WTC11 (cell line): Measurements from ENCODE around the gene PRRC2C. TPM values are rescaled to one million over a fixed set of nuclear protein-coding genes. Genes with fewer than 3 reads are reported as not detected.

Experiments
- ATAC-seq: fragments of 200-7000 bp; cut with Tn5 transposase; 2 replicates; pipeline ENCODE4 v1.10.0; 2021; ENCODE audit warnings: mild to moderate bottlenecking, moderate library complexity
- CTCF ChIA-PET: fragments of 300-600 bp; sonication (Branson Sonifier 250); formaldehyde crosslinking; loops from one replicate; lab custom pipeline; 2021; ENCODE audit warnings: antibody characterized with exemption; lab: Charles Lee
- POLR2A ChIA-PET: fragments of 350-600 bp; sonication (Branson Sonifier 250); formaldehyde crosslinking; loops from one replicate; lab custom pipeline; 2021; ENCODE audit warnings: antibody characterized with exemption; lab: Charles Lee
- DNase-seq: peaks from one replicate; pipeline ENCODE4 v3.0.0; 2021; ENCODE audit warnings: low spot score
- H3K27ac Mint-ChIP-seq: 2 replicates; pipeline ENCODE4 v1.8.0; 2021; ENCODE audit warnings: mixed read lengths
- H3K27me3 Mint-ChIP-seq: 2 replicates; pipeline ENCODE4 v1.8.0; 2021; ENCODE audit warnings: low read depth, mild to moderate bottlenecking, moderate library complexity, mixed read lengths
- H3K36me3 Mint-ChIP-seq: 2 replicates; pipeline ENCODE4 v1.8.0; 2021; ENCODE audit warnings: mixed read lengths
- H3K4me1 Mint-ChIP-seq: 2 replicates; pipeline ENCODE4 v1.8.0; 2022; ENCODE audit warnings: mixed read lengths
- H3K4me3 Mint-ChIP-seq: 2 replicates; pipeline ENCODE4 v1.8.0; 2021; ENCODE audit warnings: mild to moderate bottlenecking, moderate library complexity, mixed read lengths
- H3K9me3 Mint-ChIP-seq: 2 replicates; pipeline ENCODE4 v1.8.0; 2021; ENCODE audit warnings: mixed read lengths
- IRF1 ChIP-seq: sonication (generic); formaldehyde crosslinking; IDR thresholded peaks from 2 replicates; pipeline ENCODE4 v1.8.0; 2023; ENCODE audit warnings: missing genetic modification reagents
- IRF2 ChIP-seq: sonication (generic); formaldehyde crosslinking; IDR thresholded peaks from 2 replicates; pipeline ENCODE4 v1.8.0; 2022; ENCODE audit warnings: low read depth, missing genetic modification reagents, borderline replicate concordance
- JAZF1 ChIP-seq: fragments of 250-450 bp; sonication (Bioruptor Pico); IDR thresholded peaks from 2 replicates; pipeline ENCODE4 v1.9.0; 2021; ENCODE audit warnings: moderate library complexity, mild to moderate bottlenecking, inconsistent platforms
- NFE2L1 ChIP-seq: sonication (generic); formaldehyde crosslinking; IDR thresholded peaks from 2 replicates; pipeline ENCODE4 v1.8.1; 2023; ENCODE audit warnings: missing genetic modification reagents
- NR1H2 ChIP-seq: sonication (generic); formaldehyde crosslinking; IDR thresholded peaks from 2 replicates; pipeline ENCODE4 v1.9.0; 2021; ENCODE audit warnings: mild to moderate bottlenecking, moderate library complexity, missing genetic modification reagents
- PRRX2 ChIP-seq: fragments of 250-450 bp; sonication (Bioruptor Pico); IDR thresholded peaks from 2 replicates; pipeline ENCODE4 v1.8.0; 2021; ENCODE audit warnings: mild to moderate bottlenecking
- USF2 ChIP-seq: sonication (generic); formaldehyde crosslinking; IDR thresholded peaks from 2 replicates; pipeline ENCODE4 v1.8.1; 2023; ENCODE audit warnings: mild to moderate bottlenecking, missing genetic modification reagents, moderate library complexity
- ZBTB21 ChIP-seq: sonication (generic); formaldehyde crosslinking; IDR thresholded peaks from 2 replicates; pipeline ENCODE4 v1.8.1; 2023; ENCODE audit warnings: mild to moderate bottlenecking, missing genetic modification reagents, borderline replicate concordance
- ZBTB43 ChIP-seq: sonication (generic); formaldehyde crosslinking; IDR thresholded peaks from 2 replicates; pipeline ENCODE4 v1.8.1; 2023; ENCODE audit warnings: mild to moderate bottlenecking, missing genetic modification reagents
- ZMAT4 ChIP-seq: fragments of 250-450 bp; sonication (Bioruptor Pico); IDR thresholded peaks from 2 replicates; pipeline ENCODE4 v1.9.0; 2021; ENCODE audit warnings: mild to moderate bottlenecking
- ZNF425 ChIP-seq: fragments of 250-450 bp; sonication (Bioruptor Pico); conservative IDR thresholded peaks from 2 replicates; pipeline ENCODE4 v1.9.0; 2021; ENCODE audit warnings: mild to moderate bottlenecking
- total RNA-seq: library from RNA; stranded (reverse); gene quantifications from 3 replicates; pipeline ENCODE4 v1.2.3, GENCODE V29; 2021
- TF ChIP-seq, protein P1 (sequence below): sonication (generic); formaldehyde crosslinking; IDR thresholded peaks from 2 replicates; pipeline ENCODE4 v1.8.1; 2022; ENCODE audit warnings: mild to moderate bottlenecking, missing genetic modification reagents, moderate library complexity, borderline replicate concordance

Gene PRRC2C
- total RNA-seq, 1 experiment from 2014 or later, result 236 TPM

DNA sequence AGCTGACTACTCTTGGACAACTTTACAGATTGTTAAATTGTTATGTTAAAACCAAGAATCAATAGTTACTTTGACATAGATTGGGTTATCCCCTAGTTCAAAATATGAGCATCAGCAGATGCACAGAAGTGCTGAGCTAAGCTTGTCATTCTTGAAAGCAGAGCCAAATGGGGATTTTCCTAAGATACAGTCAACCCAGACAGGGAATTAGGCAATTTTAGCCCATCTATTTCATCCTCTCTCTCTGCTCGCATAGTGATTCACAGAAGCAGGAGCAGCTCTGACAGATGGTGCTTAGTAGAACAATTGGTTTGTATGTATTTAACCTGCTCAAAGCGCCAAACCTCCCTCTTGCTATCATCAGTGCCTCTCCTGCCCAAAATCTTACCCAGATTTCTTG lies 27.9 kb upstream of the PRRC2C start:
- peaks cover 4% of the 10 kb centered on the region for H3K9me3 Mint-ChIP-seq
- peaks cover 2% of the 10 kb centered on the region; the same call in 1 of the 2 replicates for H3K36me3 Mint-ChIP-seq
- no peak overlapping the region for H3K27ac Mint-ChIP-seq
- ChIA-PET POLR2A (no interaction called here), CTCF (interaction anchor here (0.6 kb wide), 1 partner anchor 12 kb away, joined by 3 read pairs; no protein-coding TSS in a partner anchor)
- no peak overlapping the region for H3K4me3 Mint-ChIP-seq
- H3K4me1 Mint-ChIP-seq, result no peaks in the 10 kb centered on the region
- TF ChIP-seq JAZF1 (CRISPR knock-in tag) (no peak), IRF2 (no peak), ZBTB21 (CRISPR knock-in tag) (no peak), IRF1 (CRISPR knock-in tag) (no peak)
- H3K27me3 Mint-ChIP-seq, result no peaks in the 10 kb centered on the region
- ATAC-seq, result no peak
- no peak for DNase-seq

GRCh38 chr1:171460018-171460620 lies 25.2 kb upstream of the PRRC2C start:
- ATAC-seq, result no peak
- POLR2A ChIA-PET, result no interaction called here
- no peaks in the 10 kb centered on the region; the same call in 1 of the 2 replicates for H3K27me3 Mint-ChIP-seq

DNA sequence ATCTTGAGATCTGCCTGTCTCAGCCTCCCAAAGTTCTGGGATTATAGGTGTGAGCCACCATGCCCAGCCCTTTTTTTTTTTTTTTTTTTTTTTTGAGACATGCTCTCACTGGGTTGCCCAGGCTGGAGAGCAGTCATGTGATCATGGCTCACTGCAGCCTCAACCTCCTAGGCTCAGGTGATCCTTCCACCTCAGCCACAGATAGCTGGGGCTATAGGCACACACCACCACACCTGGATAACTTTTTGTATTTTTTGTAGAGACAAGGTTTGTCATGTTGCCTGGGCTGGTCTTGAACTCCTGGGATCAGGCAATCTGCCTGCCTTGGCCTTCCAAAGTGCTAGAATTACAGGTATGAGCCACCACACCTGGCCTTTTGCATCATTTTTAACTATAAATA lies 17.7 kb upstream of the PRRC2C start:
- no peak overlapping the region for H3K27ac Mint-ChIP-seq
- ATAC-seq, result no peak
- no peaks in the 10 kb centered on the region for H3K36me3 Mint-ChIP-seq
- no peak overlapping the region for H3K4me3 Mint-ChIP-seq
- H3K9me3 Mint-ChIP-seq, result peaks cover 20% of the 10 kb centered on the region
- TF ChIP-seq USF2 (CRISPR knock-in tag) (peak; percentile 25; the same call in 1 of the 2 replicates), PRRX2 (CRISPR knock-in tag) (no peak)
- TF ChIP-seq, all 79 proteins: peak for 1
- no peaks in the 10 kb centered on the region; the same call in 1 of the 2 replicates for H3K27me3 Mint-ChIP-seq
- DNase-seq, result no peak
- ChIA-PET CTCF (interaction anchor here (0.7 kb wide), 1 partner anchor 12 kb away, joined by 3 read pairs; no protein-coding TSS in a partner anchor), POLR2A (no interaction called here)
- no peaks in the 10 kb centered on the region for H3K4me1 Mint-ChIP-seq

More at GRCh38 chr1:171460018-171460620, 25.2 kb upstream of the PRRC2C start:
- Mint-ChIP-seq H3K9me3 (peaks cover 5% of the 10 kb centered on the region; the same call in 1 of the 2 replicates), H3K4me3 (no peak overlapping the region), H3K27ac (no peak overlapping the region), H3K36me3 (no peaks in the 10 kb centered on the region), H3K4me1 (no peaks in the 10 kb centered on the region)
- TF ChIP-seq ZNF425 (CRISPR knock-in tag), result no peak
- TF ChIP-seq ZBTB43 (CRISPR knock-in tag), result no peak
- TF ChIP-seq, protein P1, sequence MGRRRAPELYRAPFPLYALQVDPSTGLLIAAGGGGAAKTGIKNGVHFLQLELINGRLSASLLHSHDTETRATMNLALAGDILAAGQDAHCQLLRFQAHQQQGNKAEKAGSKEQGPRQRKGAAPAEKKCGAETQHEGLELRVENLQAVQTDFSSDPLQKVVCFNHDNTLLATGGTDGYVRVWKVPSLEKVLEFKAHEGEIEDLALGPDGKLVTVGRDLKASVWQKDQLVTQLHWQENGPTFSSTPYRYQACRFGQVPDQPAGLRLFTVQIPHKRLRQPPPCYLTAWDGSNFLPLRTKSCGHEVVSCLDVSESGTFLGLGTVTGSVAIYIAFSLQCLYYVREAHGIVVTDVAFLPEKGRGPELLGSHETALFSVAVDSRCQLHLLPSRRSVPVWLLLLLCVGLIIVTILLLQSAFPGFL (CRISPR knock-in tag), result no peak
- TF ChIP-seq ZMAT4, result no peak
- TF ChIP-seq NFE2L1, result no peak
- no peak for TF ChIP-seq NR1H2 (CRISPR knock-in tag)
- no peak for DNase-seq
- CTCF ChIA-PET, result interaction anchor here (0.5 kb wide), 1 partner anchor 24 kb away, joined by 4 read pairs; no protein-coding TSS in a partner anchor
